ENCODE results near the gene JAGN1. TPM values are rescaled to one million over a fixed set of nuclear protein-coding genes. Genes with fewer than 3 reads are reported as not detected.
A peak's percentile ranks its signal among the peaks of the same experiment; 100 is the strongest.

The JAGN1 gene
- total and polyA plus RNA-seq, 9 of the 15 experiments (the other 6 are each of a cell fraction or from before 2014, with no cell fraction given): 31.6 to 77.8 (median 40.3) TPM

DNA sequence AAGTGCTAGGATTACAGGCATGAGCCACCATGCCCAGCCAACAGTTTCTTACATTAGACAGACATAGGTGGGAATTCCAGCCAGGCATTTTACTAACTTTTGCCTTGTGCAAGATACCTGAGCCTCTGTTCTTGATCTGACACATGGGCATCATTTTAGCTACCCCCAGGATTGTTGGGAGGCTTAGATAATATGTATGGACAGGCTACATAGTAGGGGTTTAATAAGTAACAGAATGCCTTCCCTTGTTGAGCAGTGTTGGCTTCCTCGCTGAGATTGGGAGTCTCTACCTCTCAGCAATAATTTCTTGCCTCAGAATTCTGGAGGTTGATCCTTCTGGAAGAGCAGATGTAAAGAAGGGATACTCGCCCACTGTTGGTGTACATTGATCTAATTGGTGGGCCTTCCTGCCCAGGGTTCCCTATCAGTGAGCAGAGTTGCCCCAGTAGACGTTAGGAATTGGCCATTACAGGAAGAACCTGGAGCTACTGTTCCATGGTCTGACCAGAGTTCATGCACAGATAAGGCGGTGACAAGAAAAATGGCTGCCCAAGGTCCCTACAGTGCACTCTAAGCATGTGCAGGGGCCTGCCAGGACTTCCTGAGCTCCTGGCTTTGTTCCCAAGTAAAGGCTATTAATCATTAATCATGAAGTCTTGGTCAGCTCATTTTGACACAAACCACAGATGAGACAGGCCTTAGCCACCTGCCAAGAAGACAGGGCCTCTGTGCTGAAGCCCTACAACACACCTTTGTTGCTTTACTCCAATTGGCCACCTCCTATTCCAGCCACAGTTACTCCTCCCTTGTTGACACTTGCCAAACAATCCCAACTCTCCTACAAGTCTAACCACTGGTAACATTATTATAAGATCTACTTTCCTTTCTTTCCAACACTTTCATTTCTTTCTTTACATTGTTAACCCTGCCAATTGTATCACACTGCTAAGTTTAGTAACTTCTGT lies 7.3 kb downstream of the JAGN1 start (continued):
- TF ChIP-seq, protein P1, sequence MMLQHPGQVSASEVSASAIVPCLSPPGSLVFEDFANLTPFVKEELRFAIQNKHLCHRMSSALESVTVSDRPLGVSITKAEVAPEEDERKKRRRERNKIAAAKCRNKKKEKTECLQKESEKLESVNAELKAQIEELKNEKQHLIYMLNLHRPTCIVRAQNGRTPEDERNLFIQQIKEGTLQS (IDR thresholded peaks at IDR 0.05): no peak
- TF ChIP-seq, protein P1 (CRISPR knock-in tag; conservative IDR thresholded peaks at IDR 0.05): no peak
- no peak for TF ChIP-seq GTF2A2 (tag; IDR thresholded peaks at IDR 0.05)
- TF ChIP-seq CXXC5 (CRISPR knock-in tag; IDR thresholded peaks at IDR 0.05): peak; percentile 54
- TF ChIP-seq ZNF253 (CRISPR knock-in tag; conservative IDR thresholded peaks at IDR 0.05): no peak
- TF ChIP-seq, protein P2, sequence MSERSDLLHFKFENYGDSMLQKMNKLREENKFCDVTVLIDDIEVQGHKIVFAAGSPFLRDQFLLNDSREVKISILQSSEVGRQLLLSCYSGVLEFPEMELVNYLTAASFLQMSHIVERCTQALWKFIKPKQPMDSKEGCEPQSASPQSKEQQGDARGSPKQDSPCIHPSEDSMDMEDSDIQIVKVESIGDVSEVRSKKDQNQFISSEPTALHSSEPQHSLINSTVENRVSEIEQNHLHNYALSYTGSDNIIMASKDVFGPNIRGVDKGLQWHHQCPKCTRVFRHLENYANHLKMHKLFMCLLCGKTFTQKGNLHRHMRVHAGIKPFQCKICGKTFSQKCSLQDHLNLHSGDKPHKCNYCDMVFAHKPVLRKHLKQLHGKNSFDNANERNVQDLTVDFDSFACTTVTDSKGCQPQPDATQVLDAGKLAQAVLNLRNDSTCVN (CRISPR knock-in tag; IDR thresholded peaks at IDR 0.05): no peak
- no peak for TF ChIP-seq ZNF384 (IDR thresholded peaks at IDR 0.05; ENCODE audit: low read depth, low read length)
- no peak for TF ChIP-seq PPARD (CRISPR knock-in tag; IDR thresholded peaks at IDR 0.05)
- TF ChIP-seq MAZ (CRISPR knock-in tag; conservative IDR thresholded peaks at IDR 0.05 in 1 of 2, IDR thresholded peaks at IDR 0.05 in 1 of 2): peak in 1 of 2 experiments; percentile 62; a peak in 2 of 4 replicates
- TF ChIP-seq HDGF (IDR thresholded peaks at IDR 0.05): no peak
- TF ChIP-seq, protein P3, sequence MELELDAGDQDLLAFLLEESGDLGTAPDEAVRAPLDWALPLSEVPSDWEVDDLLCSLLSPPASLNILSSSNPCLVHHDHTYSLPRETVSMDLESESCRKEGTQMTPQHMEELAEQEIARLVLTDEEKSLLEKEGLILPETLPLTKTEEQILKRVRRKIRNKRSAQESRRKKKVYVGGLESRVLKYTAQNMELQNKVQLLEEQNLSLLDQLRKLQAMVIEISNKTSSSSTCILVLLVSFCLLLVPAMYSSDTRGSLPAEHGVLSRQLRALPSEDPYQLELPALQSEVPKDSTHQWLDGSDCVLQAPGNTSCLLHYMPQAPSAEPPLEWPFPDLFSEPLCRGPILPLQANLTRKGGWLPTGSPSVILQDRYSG (tag; conservative IDR thresholded peaks at IDR 0.05; ENCODE audit: low read depth): peak; percentile 86
- TF ChIP-seq ZBTB7A (IDR thresholded peaks at IDR 0.05; ENCODE audit: borderline replicate concordance, control insufficient read depth, low read depth, low read length): no peak
- TF ChIP-seq HNRNPUL1 (IDR thresholded peaks at IDR 0.05; ENCODE audit: low read length): no peak
- no peak for TF ChIP-seq MTA3 (IDR thresholded peaks at IDR 0.05; ENCODE audit: borderline replicate concordance)
- TF ChIP-seq GABPB1 (CRISPR knock-in tag; IDR thresholded peaks at IDR 0.05): no peak
- TF ChIP-seq NCOA4 (IDR thresholded peaks at IDR 0.05; ENCODE audit: partially characterized antibody): no peak
- TF ChIP-seq LCOR (CRISPR knock-in tag; IDR thresholded peaks at IDR 0.05): no peak
- TF ChIP-seq ZNF316 (IDR thresholded peaks at IDR 0.05): no peak
- TF ChIP-seq ZNF778 (CRISPR knock-in tag; IDR thresholded peaks at IDR 0.05): no peak
- 0 out of 2 replicates have a peak, but pooled peaks have one; percentile 33 for TF ChIP-seq ERF (CRISPR knock-in tag; IDR thresholded peaks at IDR 0.05)
- peak; percentile 60; the same call in 1 of the 2 replicates for TF ChIP-seq ZKSCAN1 (IDR thresholded peaks at IDR 0.05; ENCODE audit: low read depth, low read length)
- TF ChIP-seq ZNF644 (tag; IDR thresholded peaks at IDR 0.05; ENCODE audit: low read depth): peak; percentile 83; the same call in 1 of the 2 replicates
- TF ChIP-seq RCOR1 (IDR thresholded peaks at IDR 0.05; ENCODE audit: borderline replicate concordance in 1 of 2, low read depth in 2 of 2, low read length in 2 of 2): peak in 1 of 2 experiments; percentile 52; a peak in 1 of 4 replicates
- TF ChIP-seq ZNF232 (CRISPR knock-in tag; IDR thresholded peaks at IDR 0.05): no peak
- peak; percentile 72; the same call in 1 of the 2 replicates for TF ChIP-seq SOX6 (IDR thresholded peaks at IDR 0.05)
- no peak for TF ChIP-seq TEAD1 (CRISPR knock-in tag; IDR thresholded peaks at IDR 0.05)
- TF ChIP-seq ZNF696 (CRISPR knock-in tag; conservative IDR thresholded peaks at IDR 0.05): no peak

Data from K562 (cell line).